HG02852 (cell line): Measurements from ENCODE around the gene HSFX3.
A peak's percentile ranks its signal among the peaks of the same experiment; 100 is the strongest.
"Not testable (repeated sequence)": the region's sequence is repeated elsewhere in the genome, so short reads cannot be mapped to it uniquely, and the experiment has no call there.

Experiments
- ATAC-seq: cut with Tn5 transposase; IDR thresholded peaks from one replicate; pipeline ENCODE4 v1.9.1; 2021; ENCODE audit warnings: mild to moderate bottlenecking, moderate library complexity; ENCODE audit not compliant: unreplicated experiment

The HSFX3 gene

DNA sequence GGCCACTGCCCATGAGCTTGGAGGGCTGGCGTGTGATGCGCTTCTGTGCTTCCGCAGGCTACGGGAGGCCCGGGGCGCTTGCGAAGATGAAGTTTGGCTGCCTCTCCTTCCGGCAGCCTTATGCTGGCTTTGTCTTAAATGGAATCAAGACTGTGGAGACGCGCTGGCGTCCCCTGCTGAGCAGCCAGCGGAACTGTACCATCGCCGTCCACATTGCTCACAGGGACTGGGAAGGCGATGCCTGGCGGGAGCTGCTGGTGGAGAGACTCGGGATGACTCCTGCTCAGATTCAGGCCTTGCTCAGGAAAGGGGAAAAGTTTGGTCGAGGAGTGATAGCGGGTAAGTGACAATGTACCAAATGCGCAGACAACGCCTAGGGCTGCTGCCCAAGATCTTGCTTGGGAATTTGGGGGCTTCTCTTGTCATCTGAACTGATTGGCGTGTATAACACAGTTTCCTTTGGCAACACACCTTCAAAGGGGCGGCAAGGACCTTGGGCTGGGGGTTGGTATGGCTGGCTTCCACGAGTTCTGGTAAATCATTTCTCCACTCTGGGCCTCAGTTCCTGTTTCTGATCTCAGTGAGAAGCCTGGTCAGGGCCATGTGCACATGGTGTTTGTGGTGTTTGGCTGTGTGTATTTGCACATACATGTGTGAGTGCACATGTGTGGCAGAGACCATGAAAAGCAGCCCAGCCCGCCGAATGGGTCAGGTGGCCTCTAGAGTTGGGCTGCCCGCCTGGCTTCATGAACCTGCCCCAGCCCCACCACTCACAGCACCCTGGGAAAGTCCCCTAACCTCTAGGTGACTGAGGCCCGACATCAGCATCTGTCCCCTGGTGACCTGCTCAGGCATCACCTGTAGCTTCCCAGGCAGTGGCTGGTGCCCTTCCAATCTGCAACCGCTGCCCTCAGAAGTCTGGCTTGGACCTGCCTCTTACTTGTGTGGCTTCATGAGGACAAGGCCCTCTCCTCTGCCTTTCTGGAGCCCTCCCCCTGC, 3.9 kb downstream of the HSFX3 start:
- ATAC-seq: not testable (repeated sequence)

GRCh38 chrX:149541521-149542047, 8.1 kb downstream of the HSFX3 start:
- ATAC-seq: no peak

GRCh38 chrX:149540621-149541520, 8.9 kb downstream of the HSFX3 start, which contains the start of gene EOLA1:
TSS of gene EOLA1 (plus strand) at chrX:149541012. CDS start at chrX:149545631, 4,619 bp downstream.
- ATAC-seq: peak; percentile 77

DNA sequence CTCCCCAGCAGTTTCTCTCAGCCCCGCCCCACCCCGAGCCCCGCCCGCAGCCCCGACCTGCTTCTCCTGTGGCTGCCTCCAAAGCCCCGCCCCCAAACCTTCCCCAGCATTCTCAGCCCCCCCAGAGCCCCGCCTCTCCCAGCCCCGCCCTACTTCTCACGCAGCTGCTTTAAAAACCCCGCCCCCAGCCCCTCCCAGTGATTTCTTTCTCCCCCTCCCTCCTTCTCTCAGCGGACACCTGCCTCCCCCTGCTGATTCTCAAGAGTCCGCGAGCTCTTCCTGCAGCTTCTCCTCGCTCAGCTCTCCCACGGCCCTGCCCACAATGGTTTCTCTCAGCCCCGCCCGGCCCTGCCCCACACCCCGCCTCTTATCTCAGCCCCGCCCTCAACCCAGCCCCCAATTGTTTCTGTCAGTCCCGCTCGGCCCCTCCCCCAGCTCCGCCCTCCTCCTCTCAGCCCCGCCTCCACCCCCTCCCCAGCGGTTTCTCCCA, 9.5 kb downstream of the HSFX3 start:
- ATAC-seq: peak; percentile 4

GRCh38 chrX:149539283-149540130, 10.2 kb downstream of the HSFX3 start:
- ATAC-seq: peak; percentile 41

DNA sequence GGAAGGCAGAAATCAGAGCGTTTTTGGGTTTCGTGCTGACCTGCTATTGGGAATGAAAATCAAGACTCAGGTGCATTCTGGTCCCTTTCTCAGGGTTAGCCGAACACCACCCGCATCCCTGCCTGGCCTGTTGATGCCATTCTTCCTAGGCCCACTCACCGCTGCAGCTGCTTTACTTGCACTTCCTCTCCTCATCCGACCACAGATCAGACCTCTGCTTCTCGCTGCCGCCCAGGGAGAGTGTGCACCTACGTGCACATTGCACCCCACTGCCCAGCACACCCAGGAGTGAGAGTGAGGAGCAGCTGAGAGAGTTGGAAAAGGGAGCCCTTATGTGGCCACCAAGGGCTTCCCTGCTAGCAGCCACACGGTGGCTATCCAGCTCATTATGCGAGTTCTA, 12.2 kb downstream of the HSFX3 start:
- ATAC-seq: not testable (repeated sequence)

- ATAC-seq: not testable (repeated sequence)
These were observed 14.7 kb downstream of the HSFX3 start for GRCh38 chrX:149534926-149535602.

- ATAC-seq: not testable (repeated sequence)
These were observed 15.7 kb downstream of the HSFX3 start for GRCh38 chrX:149533999-149534398.

DNA sequence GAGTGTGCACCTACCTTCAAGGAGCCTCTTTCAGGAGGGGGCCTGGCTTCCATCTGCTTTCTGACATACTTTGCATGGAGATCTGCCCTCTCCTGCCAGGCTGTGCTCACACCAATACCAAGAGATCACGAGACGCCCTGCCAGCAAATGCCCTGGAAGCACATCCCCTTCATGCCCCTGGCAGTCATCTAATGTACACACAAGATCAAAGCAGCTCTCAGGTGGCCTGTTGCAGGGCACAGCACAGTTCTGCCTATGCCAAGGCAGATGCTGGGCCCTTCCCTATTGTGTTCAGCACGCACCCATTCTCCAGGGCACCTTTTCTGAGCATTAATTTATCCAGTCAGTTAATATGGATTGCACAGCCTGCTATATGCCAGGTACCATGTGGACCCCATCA, 16.9 kb downstream of the HSFX3 start:
- ATAC-seq: not testable (repeated sequence)

DNA sequence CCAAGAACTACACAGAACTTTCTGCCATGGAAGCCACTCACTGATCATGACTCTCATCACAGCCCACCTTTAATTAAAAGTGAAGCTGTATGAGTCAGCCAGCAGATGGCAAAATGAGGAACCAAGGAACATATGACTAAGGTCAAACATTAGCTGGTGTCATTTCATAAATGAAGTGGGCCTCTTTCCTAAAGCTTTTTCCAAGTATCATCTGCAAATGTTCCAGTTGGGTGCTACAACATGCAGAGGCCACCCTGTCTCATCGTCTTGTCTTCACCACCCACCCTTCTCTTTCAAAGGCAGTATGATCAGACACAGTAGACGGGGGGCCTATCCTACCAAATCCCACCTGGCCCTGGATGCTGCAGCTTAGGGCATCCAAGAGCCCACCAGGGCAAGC, 18.1 kb downstream of the HSFX3 start:
- peak; percentile 66 for ATAC-seq

DNA sequence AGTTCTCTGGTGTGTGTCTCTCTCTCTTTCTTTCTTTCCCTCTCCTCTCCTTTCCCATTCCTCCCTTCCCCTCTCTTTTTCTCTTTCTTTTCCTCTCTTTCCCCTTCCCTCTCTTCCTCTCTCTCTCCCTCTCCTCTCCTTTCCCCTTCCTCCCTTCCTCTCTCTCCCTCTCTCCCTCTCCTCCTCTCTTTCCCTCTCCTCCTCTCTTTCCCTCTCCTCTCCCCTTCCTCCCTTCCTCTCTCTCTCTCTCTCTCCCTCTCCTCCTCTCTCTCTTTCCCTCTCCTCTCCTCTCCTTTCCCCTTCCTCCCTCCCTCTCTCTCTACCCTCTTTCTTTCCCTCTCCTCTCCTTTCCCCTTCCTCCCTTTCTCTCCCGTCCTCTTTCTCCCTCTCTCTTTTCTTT, 21.3 kb downstream of the HSFX3 start:
- ATAC-seq: no peak

GRCh38 chrX:149527705-149528104, 22.0 kb downstream of the HSFX3 start:
- no peak for ATAC-seq

GRCh38 chrX:149526318-149527033, 23.2 kb downstream of the HSFX3 start:
- not testable (repeated sequence) for ATAC-seq

DNA sequence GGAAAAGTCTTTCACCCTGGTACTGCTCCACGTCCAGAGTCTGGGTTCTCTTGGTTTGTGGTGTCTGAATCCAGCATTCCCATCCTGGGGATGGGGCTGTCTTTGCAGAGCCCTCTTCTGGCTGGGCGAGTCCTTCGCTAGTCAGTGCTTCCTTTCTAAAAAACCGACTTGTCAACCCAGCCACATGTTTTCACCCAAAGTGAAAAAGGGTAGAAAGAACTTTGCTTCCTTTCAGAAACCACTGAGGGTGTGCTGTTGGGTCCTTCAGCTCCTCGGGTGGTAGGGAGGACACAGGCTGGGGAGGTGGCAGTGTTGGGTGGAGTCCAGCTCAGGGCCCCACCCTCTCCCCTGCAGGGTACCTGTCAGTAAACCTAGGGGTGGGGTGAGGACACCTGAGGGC, 23.8 kb downstream of the HSFX3 start:
- ATAC-seq: peak; percentile 40

DNA sequence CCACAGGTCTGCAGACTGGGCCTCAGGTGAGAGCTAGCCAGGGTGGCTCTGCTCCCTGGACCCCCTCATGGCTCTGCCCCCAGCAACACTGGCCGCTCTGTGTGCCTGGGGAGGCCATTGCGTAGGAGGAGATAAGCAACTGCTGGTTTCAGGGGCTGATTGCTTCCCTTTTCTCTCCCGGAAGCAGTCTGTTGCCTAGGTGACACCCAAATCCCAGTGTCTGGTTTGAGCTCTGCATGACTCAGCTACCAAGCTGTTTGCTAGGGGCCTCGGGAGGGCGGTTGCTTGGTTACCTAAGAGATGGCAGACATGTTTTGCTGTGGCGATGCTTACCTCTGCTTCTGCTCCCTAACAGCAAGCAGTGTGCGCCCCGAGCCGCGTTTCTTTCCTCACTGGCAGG, 24.3 kb downstream of the HSFX3 start:
- peak; percentile 94 for ATAC-seq

DNA sequence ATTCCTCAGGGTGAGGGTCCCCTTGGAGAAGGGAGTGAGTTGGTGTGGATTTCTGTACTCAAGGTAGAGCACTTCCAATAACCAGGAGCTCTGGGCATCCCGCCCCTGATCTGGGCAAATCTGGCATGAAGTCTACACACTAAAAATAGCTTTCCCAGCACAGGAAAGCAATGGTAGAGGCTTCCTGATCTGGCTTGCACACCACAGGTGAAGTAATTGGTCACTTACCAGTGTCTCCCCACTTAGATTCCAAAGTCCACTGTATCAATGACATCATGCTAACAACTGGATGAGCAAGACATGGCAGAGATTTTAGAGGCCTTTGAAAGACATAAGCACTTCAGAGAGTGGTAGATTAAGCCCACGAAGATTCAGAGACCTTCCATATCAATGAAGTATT, 26.8 kb downstream of the HSFX3 start:
- no peak for ATAC-seq

- ATAC-seq: no peak
These were observed 28.3 kb downstream of the HSFX3 start for GRCh38 chrX:149521438-149521837.

GRCh38 chrX:149520636-149521277, 29.0 kb downstream of the HSFX3 start:
- not testable (repeated sequence) for ATAC-seq
